SK-N-SH treated with all-trans-retinoic acid at 6 μM for 48 hours (cell line): ENCODE results near the gene ETNK2.

Source experiments
- ATAC-seq: fragments of 200-7000 bp; cut with Tn5 transposase; 3 replicates; pipeline ENCODE4 v1.9.1; 2020; ENCODE audit warnings: mild to moderate bottlenecking, moderate library complexity
- BACH2 ChIP-seq: fragments of 250-450 bp; sonication (Bioruptor Pico); IDR thresholded peaks from 2 replicates; pipeline ENCODE4 v1.9.0; 2021; ENCODE audit warnings: mild to moderate bottlenecking, borderline replicate concordance
- CSDC2 ChIP-seq: fragments of 250-450 bp; sonication (Bioruptor Pico); IDR thresholded peaks from 2 replicates; pipeline ENCODE4 v1.5.0; 2020; ENCODE audit warnings: mild to moderate bottlenecking, moderate library complexity
- CSRNP3 ChIP-seq: fragments of 250-450 bp; sonication (Bioruptor Pico); IDR thresholded peaks from 2 replicates; pipeline ENCODE4 v1.5.1; 2021; ENCODE audit warnings: mild to moderate bottlenecking, moderate library complexity
- ESRRG ChIP-seq: fragments of 250-450 bp; sonication (Bioruptor Pico); IDR thresholded peaks from 2 replicates; pipeline ENCODE4 v1.6.1; 2021; ENCODE audit warnings: mild to moderate bottlenecking
- GLIS3 ChIP-seq: fragments of 250-450 bp; sonication (Bioruptor Pico); IDR thresholded peaks from 2 replicates; pipeline ENCODE4 v1.5.0; 2020; ENCODE audit warnings: mild to moderate bottlenecking, moderate library complexity
- OSR1 ChIP-seq: fragments of 250-450 bp; sonication (Bioruptor Pico); IDR thresholded peaks from 2 replicates; pipeline ENCODE4 v1.8.0; 2022; ENCODE audit warnings: moderate library complexity, mild to moderate bottlenecking, inconsistent platforms
- PATZ1 ChIP-seq: fragments of 250-450 bp; sonication (Bioruptor Pico); IDR thresholded peaks from 2 replicates; pipeline ENCODE4 v1.8.0; 2020; ENCODE audit warnings: mild to moderate bottlenecking, moderate library complexity, borderline replicate concordance
- POU6F1 ChIP-seq: fragments of 250-450 bp; sonication (Bioruptor Pico); IDR thresholded peaks from 2 replicates; pipeline ENCODE4 v1.8.0; 2021; ENCODE audit warnings: low read depth, mild to moderate bottlenecking, moderate library complexity, borderline replicate concordance
- PPARA ChIP-seq: fragments of 250-450 bp; sonication (Bioruptor Pico); IDR thresholded peaks from 2 replicates; pipeline ENCODE4 v1.5.0; 2020; ENCODE audit warnings: mild to moderate bottlenecking, borderline replicate concordance
- RARB ChIP-seq: fragments of 250-450 bp; sonication (Bioruptor Pico); IDR thresholded peaks from 2 replicates; pipeline ENCODE4 v1.8.0; 2021; ENCODE audit warnings: mild to moderate bottlenecking, moderate library complexity
- SNAI2 ChIP-seq: fragments of 250-450 bp; sonication (Bioruptor Pico); IDR thresholded peaks from 2 replicates; pipeline ENCODE4 v1.5.0; 2020; ENCODE audit warnings: mild to moderate bottlenecking, moderate library complexity
- TCF4 ChIP-seq: fragments of 250-450 bp; sonication (Bioruptor Pico); IDR thresholded peaks from 2 replicates; pipeline ENCODE4 v1.8.0; 2021; ENCODE audit warnings: mild to moderate bottlenecking, moderate library complexity, borderline replicate concordance
- TOX ChIP-seq: fragments of 250-450 bp; sonication (Bioruptor Pico); IDR thresholded peaks from 2 replicates; pipeline ENCODE4 v1.8.0; 2021; ENCODE audit warnings: mild to moderate bottlenecking, moderate library complexity, borderline replicate concordance
- TSHZ2 ChIP-seq: fragments of 250-450 bp; sonication (Bioruptor Pico); IDR thresholded peaks from 2 replicates; pipeline ENCODE4 v1.5.0; 2020; ENCODE audit warnings: mild to moderate bottlenecking, moderate library complexity
- ZC3H10 ChIP-seq: fragments of 250-450 bp; sonication (Bioruptor Pico); IDR thresholded peaks from 2 replicates; pipeline ENCODE4 v1.5.1; 2021; ENCODE audit warnings: mild to moderate bottlenecking, moderate library complexity
- ZFP3 ChIP-seq: fragments of 250-450 bp; sonication (Bioruptor Pico); IDR thresholded peaks from 2 replicates; pipeline ENCODE4 v1.5.0; 2020; ENCODE audit warnings: mild to moderate bottlenecking, moderate library complexity
- ZFP30 ChIP-seq: fragments of 450-650 bp; formaldehyde crosslinking; IDR thresholded peaks from 2 replicates; pipeline ENCODE4 v1.5.0; 2022; ENCODE audit warnings: mild to moderate bottlenecking, moderate library complexity
- ZNF565 ChIP-seq: fragments of 450-650 bp; formaldehyde crosslinking; conservative IDR thresholded peaks from 2 replicates; pipeline ENCODE4 v1.5.0; 2020; ENCODE audit warnings: low read depth, mild to moderate bottlenecking, moderate library complexity
- ZNF70 ChIP-seq: fragments of 450-650 bp; formaldehyde crosslinking; IDR thresholded peaks from 2 replicates; pipeline ENCODE4 v1.5.0; 2020; ENCODE audit warnings: mild to moderate bottlenecking, moderate library complexity

ETNK2 gene

GRCh38 chr1:204143276-204144041 is 8.4 kb downstream of the ETNK2 start:
- ATAC-seq = no peak
- TF ChIP-seq RARB (CRISPR knock-in tag) (no peak), SNAI2 (CRISPR knock-in tag) (no peak), POU6F1 (CRISPR knock-in tag) (no peak), GLIS3 (CRISPR knock-in tag) (no peak), PPARA (CRISPR knock-in tag) (no peak), CSRNP3 (CRISPR knock-in tag) (no peak)

- no peak for ATAC-seq
These were observed 9.5 kb downstream of the ETNK2 start for GRCh38 chr1:204142032-204142974.

More at GRCh38 chr1:204142032-204142974, 9.5 kb downstream of the ETNK2 start:
- no peak for TF ChIP-seq ZNF70 (CRISPR knock-in tag)
- no peak for TF ChIP-seq TOX (CRISPR knock-in tag)
- TF ChIP-seq POU6F1 (CRISPR knock-in tag) = no peak
- TF ChIP-seq RARB (CRISPR knock-in tag) = no peak
- no peak for TF ChIP-seq ZC3H10
- no peak for TF ChIP-seq CSRNP3 (CRISPR knock-in tag)
- TF ChIP-seq CSDC2 (CRISPR knock-in tag) = no peak
- no peak for TF ChIP-seq ZFP3 (CRISPR knock-in tag)
- no peak for TF ChIP-seq GLIS3 (CRISPR knock-in tag)
- no peak for TF ChIP-seq ZNF565 (CRISPR knock-in tag)
- no peak for TF ChIP-seq PATZ1 (CRISPR knock-in tag)
- no peak for TF ChIP-seq BACH2 (CRISPR knock-in tag)
- no peak for TF ChIP-seq ZFP30 (CRISPR knock-in tag)
- TF ChIP-seq TSHZ2 (CRISPR knock-in tag) = no peak
- TF ChIP-seq TCF4 (CRISPR knock-in tag) = no peak
- TF ChIP-seq ESRRG (CRISPR knock-in tag) = no peak
- TF ChIP-seq OSR1 (CRISPR knock-in tag) = no peak
